HCT116 (cell line): ENCODE data around the gene IGFBP2. TPM values are rescaled to one million over a fixed set of nuclear protein-coding genes. Genes with fewer than 3 reads are reported as not detected.
A peak's percentile ranks its signal among the peaks of the same experiment; 100 is the strongest.

Source experiments
- ATAC-seq: fragments of 200-7000 bp; cut with Tn5 transposase; 2 replicates; pipeline ENCODE4 v1.9.1; 2020; ENCODE audit warnings: mild to moderate bottlenecking, moderate library complexity
- BruUV-seq: library from RNA; stranded (reverse); fragments of 400-500 nt; replicated peaks from 2 replicates; lab custom pipeline; 2021; lab: Mats Ljungman, UMichigan
- CTCF ChIA-PET: fragments of 300-600 bp; sonication (Branson Sonifier 250); formaldehyde crosslinking; loops from one replicate; lab custom pipeline; 2021; ENCODE audit warnings: antibody characterized with exemption; lab: Charles Lee
- POLR2A ChIA-PET: fragments of 300-600, 350-600 bp; sonication (Branson Sonifier 250); formaldehyde crosslinking; loops from one replicate; lab custom pipeline; 2021; ENCODE audit warnings: antibody characterized with exemption; lab: Charles Lee
- RAD21 ChIA-PET, 2 experiments: fragments of 300-600 bp; sonication (Branson Sonifier 250); formaldehyde crosslinking; loops; one replicate each; lab custom pipeline; 2023; ENCODE audit warnings: low total read pairs in 2 of 2; ENCODE audit not compliant: uncharacterized antibody in 2 of 2, unreplicated experiment in 2 of 2, low non-redundant PET in 1 of 2; lab: Charles Lee
- DNase-seq: peaks from one replicate; pipeline ENCODE4 v3.0.0-alpha.2; 2010; ENCODE audit warnings: low read depth, low spot score
- H2AFZ ChIP-seq: fragments of 200-600 bp; shearing (Covaris generic), sonication (generic); 2 replicates; pipeline ENCODE4 v1.6.1; 2017; ENCODE audit warnings: low read depth, mixed run types, mixed read lengths, antibody characterized with exemption, low read length; ENCODE audit not compliant: poor library complexity, severe bottlenecking
- H3K27ac ChIP-seq: 2 replicates; pipeline ENCODE4 v1.5.1; 2012; ENCODE audit warnings: low read depth, low read length
- H3K27me3 ChIP-seq: fragments of 200-600 bp; sonication (generic); 2 replicates; pipeline ENCODE4 v1.6.1; 2016; ENCODE audit warnings: mixed run types, low read length, mixed read lengths; ENCODE audit not compliant: insufficient read depth
- H3K36me3 ChIP-seq, 2 experiments: fragments of 200-500 bp in 1 of 2; fragments of 200-600 bp in 1 of 2; sonication (Bioruptor generic) in 1 of 2; sonication (generic) in 1 of 2; 2 replicates each; pipeline versions ENCODE4 v1.5.1 to v1.6.1; 2014 to 2016; ENCODE audit warnings: low read length in 2 of 2, inconsistent platforms in 1 of 2, mixed read lengths in 1 of 2, mixed run types in 1 of 2; ENCODE audit not compliant: insufficient read depth in 2 of 2, control insufficient read depth in 1 of 2
- H3K4me1 ChIP-seq, 2 experiments: fragments of 200-600 bp in 1 of 2; sonication (generic) in 1 of 2; 2 replicates each; pipeline versions ENCODE4 v1.5.1 to v1.6.1; 2012 to 2017; ENCODE audit warnings: low read length in 2 of 2, inconsistent platforms in 1 of 2, mild to moderate bottlenecking in 1 of 2, mixed read lengths in 1 of 2, mixed run types in 1 of 2, moderate library complexity in 1 of 2; ENCODE audit not compliant: insufficient read depth in 2 of 2, control insufficient read depth in 1 of 2
- H3K4me2 ChIP-seq: fragments of 200-600 bp; sonication (generic); 2 replicates; pipeline ENCODE4 v1.6.1; 2017; ENCODE audit warnings: mixed run types, low read length, mixed read lengths
- H3K4me3 ChIP-seq, 2 experiments: fragments of 200-600 bp in 1 of 2; sonication (generic) in 1 of 2; replicated peaks in 1 of 2; 2 replicates each; pipeline ENCODE4 v1.5.1; 2011 to 2016; ENCODE audit warnings: low read length in 2 of 2, control low read depth in 1 of 2, low read depth in 1 of 2, mild to moderate bottlenecking in 1 of 2, mixed read lengths in 1 of 2, mixed run types in 1 of 2
- H3K79me2 ChIP-seq: fragments of 200-600 bp; sonication (generic); 2 replicates; pipeline ENCODE4 v1.6.1; 2017; ENCODE audit warnings: mild to moderate bottlenecking, mixed run types, low read length, moderate library complexity, mixed read lengths; ENCODE audit not compliant: insufficient read depth
- H3K9ac ChIP-seq: fragments of 200-600 bp; sonication (generic); 2 replicates; pipeline ENCODE4 v1.6.1; 2016; ENCODE audit warnings: low read length, mixed read lengths
- H3K9me2 ChIP-seq: fragments of 200-600 bp; sonication (generic), shearing (Covaris generic); 2 replicates; pipeline ENCODE4 v1.6.1; 2017; ENCODE audit warnings: mixed run types, mild to moderate bottlenecking, moderate library complexity; ENCODE audit not compliant: insufficient read depth
- H3K9me3 ChIP-seq, 2 experiments: fragments of 200-500 bp in 1 of 2; fragments of 200-600 bp in 1 of 2; sonication (Bioruptor generic) in 1 of 2; sonication (generic) in 1 of 2; 2 replicates each; pipeline ENCODE4 v1.6.1; 2014 to 2017; ENCODE audit warnings: low read length in 2 of 2, mixed read lengths in 2 of 2, inconsistent platforms in 1 of 2, low read depth in 1 of 2, mild to moderate bottlenecking in 1 of 2, mixed run types in 1 of 2, moderate library complexity in 1 of 2; ENCODE audit not compliant: control insufficient read depth in 1 of 2, insufficient read depth in 1 of 2
- H4K20me1 ChIP-seq: fragments of 200-600 bp; sonication (generic), shearing (Covaris generic); 2 replicates; pipeline ENCODE4 v1.6.1; 2017; ENCODE audit warnings: mixed run types, mild to moderate bottlenecking, moderate library complexity; ENCODE audit not compliant: insufficient read depth
- ATF3 ChIP-seq: IDR thresholded peaks from 2 replicates; pipeline ENCODE4 v1.6.1; 2012
- CBX3 ChIP-seq: IDR thresholded peaks from 2 replicates; pipeline ENCODE4 v1.6.1; 2012; ENCODE audit warnings: low read depth
- EGR1 ChIP-seq: IDR thresholded peaks from 2 replicates; pipeline ENCODE4 v1.6.1; 2012; ENCODE audit warnings: low read depth
- ELF1 ChIP-seq: IDR thresholded peaks from 2 replicates; pipeline ENCODE4 v1.6.1; 2012; ENCODE audit warnings: low read depth, borderline replicate concordance
- EZH2 ChIP-seq: fragments of 200-600 bp; sonication (generic); IDR thresholded peaks from 2 replicates; pipeline ENCODE4 v1.6.1; 2017; ENCODE audit warnings: antibody characterized with exemption, mixed run types
- MAX ChIP-seq: IDR thresholded peaks from 2 replicates; pipeline ENCODE4 v1.6.1; 2012
- POLR2A ChIP-seq: IDR thresholded peaks from 2 replicates; pipeline ENCODE4 v1.7.0; 2011; ENCODE audit warnings: borderline replicate concordance; ENCODE audit not compliant: insufficient read depth, insufficient read length; ENCODE audit errors: extremely low read depth
- POLR2AphosphoS5 ChIP-seq: IDR thresholded peaks from 2 replicates; pipeline ENCODE4 v1.6.1; 2011; ENCODE audit warnings: mild to moderate bottlenecking, low read depth, low read length, moderate library complexity
- SIN3A ChIP-seq: IDR thresholded peaks from 2 replicates; pipeline ENCODE4 v1.6.1; 2012; ENCODE audit warnings: low read depth
- SP1 ChIP-seq: IDR thresholded peaks from 2 replicates; pipeline ENCODE4 v1.6.1; 2012; ENCODE audit warnings: low read depth
- SRF ChIP-seq: IDR thresholded peaks from 2 replicates; pipeline ENCODE4 v1.6.1; 2012; ENCODE audit warnings: low read depth
- TCF7L2 ChIP-seq: IDR thresholded peaks from 2 replicates; pipeline ENCODE4 v1.7.0; 2011; ENCODE audit warnings: borderline replicate concordance, inconsistent platforms; ENCODE audit not compliant: insufficient read depth, insufficient read length; ENCODE audit errors: extremely low read depth
- YY1 ChIP-seq: IDR thresholded peaks from 2 replicates; pipeline ENCODE4 v1.6.1; 2011; ENCODE audit warnings: low read length, low read depth, moderate library complexity, mild to moderate bottlenecking; ENCODE audit not compliant: insufficient replicate concordance; ENCODE audit errors: extremely low read depth
- ZBTB33 ChIP-seq: IDR thresholded peaks from 2 replicates; pipeline ENCODE4 v1.6.1; 2011; ENCODE audit warnings: mild to moderate bottlenecking, low read length, moderate library complexity; ENCODE audit not compliant: insufficient replicate concordance; ENCODE audit errors: extremely low read depth
- intact Hi-C: fragments of 100-400 bp; cut with micrococcal nuclease; formaldehyde crosslinking; loops from 2 replicates; pipeline ENCODE4 v1.10.0; 2022
- total RNA-seq: library from RNA; stranded (reverse); gene quantifications from one replicate; pipeline ENCODE4 v1.2.1, GENCODE V29; 2021; ENCODE audit not compliant: unreplicated experiment

Gene IGFBP2
- total RNA-seq, 1 experiment from 2014 or later = 143 TPM

GRCh38 chr2:216635171-216635570 lies 2.0 kb downstream of the IGFBP2 start:
- ChIA-PET RAD21 (no interaction called here), POLR2A (no interaction called here), CTCF (no interaction called here)
- 0 out of 2 replicates have a peak overlapping the region, but pooled peaks have one; percentile 6 for H3K9ac ChIP-seq
- ATAC-seq (no peak), DNase-seq (no peak)
- no peak overlapping the region for H2AFZ ChIP-seq
- peaks cover 29% of the 10 kb centered on the region for H3K79me2 ChIP-seq
- BruUV-seq = no TSS peak
- H3K4me3 ChIP-seq = no peak overlapping the region
- no peak for TF ChIP-seq POLR2AphosphoS5
- no peak for TF ChIP-seq EGR1
- TF ChIP-seq CBX3 = no peak
- TF ChIP-seq MAX = no peak
- no peak for TF ChIP-seq TCF7L2
- TF ChIP-seq POLR2A = no peak
- no peak for TF ChIP-seq EZH2
- TF ChIP-seq SRF = no peak
- no peak for TF ChIP-seq ZBTB33
- no peak for TF ChIP-seq ATF3
- TF ChIP-seq SP1 = no peak
- TF ChIP-seq YY1 = no peak
- TF ChIP-seq SIN3A = no peak
- TF ChIP-seq ELF1 = no peak
- H3K9me2 ChIP-seq = no peaks in the 10 kb centered on the region
- no peaks in the 10 kb centered on the region for H3K27me3 ChIP-seq
- no peak overlapping the region for H3K27ac ChIP-seq
- no peaks in the 10 kb centered on the region for H3K9me3 ChIP-seq
- peaks cover 35 to 50% of the 10 kb centered on the region in 2 experiments for H3K4me1 ChIP-seq
- no peaks in the 10 kb centered on the region for H4K20me1 ChIP-seq
- intact Hi-C loops = no loop called here
- H3K4me2 ChIP-seq = peak overlapping the region; percentile 95
- H3K36me3 ChIP-seq = no peaks in the 10 kb centered on the region
